Lung (tissue), 13 donors: ENCODE measurements around the gene MYT1. TPM values are rescaled to one million over a fixed set of nuclear protein-coding genes. Genes with fewer than 3 reads are reported as not detected.
"Not testable (repeated sequence)": the region's sequence is repeated elsewhere in the genome, so short reads cannot be mapped to it uniquely, and the experiment has no call there.

Experiments used
- ATAC-seq: fragments of 200-7000 bp; cut with Tn5 transposase; one replicate; pipeline ENCODE4 v1.9.1; 2020; ENCODE audit warnings: moderate number of reproducible peaks; ENCODE audit not compliant: insufficient read depth, low FRiP score
- DNase-seq, 3 donors: peaks; one replicate each; pipeline ENCODE4 v3.0.0-alpha.2; 2013 to 2017
- H3K27ac ChIP-seq, 2 donors: one replicate each; pipeline ENCODE4 v1.5.1; 2013; ENCODE audit warnings: mild to moderate bottlenecking in 2 of 2, moderate library complexity in 2 of 2, control low read depth in 1 of 2, inconsistent platforms in 1 of 2, low read depth in 1 of 2, low read length in 1 of 2
- H3K27me3 ChIP-seq, 3 donors: one replicate each; pipeline ENCODE4 v1.5.1; 2013; ENCODE audit warnings: low read length in 2 of 3; ENCODE audit not compliant: control insufficient read depth in 3 of 3, insufficient read depth in 3 of 3
- H3K36me3 ChIP-seq, 4 donors: one replicate each; pipeline ENCODE4 v1.5.1; 2013; ENCODE audit warnings: low read length in 4 of 4, mild to moderate bottlenecking in 1 of 4, moderate library complexity in 1 of 4; ENCODE audit not compliant: control insufficient read depth in 4 of 4, insufficient read depth in 4 of 4
- H3K4me1 ChIP-seq, 5 donors: one replicate each; pipeline ENCODE4 v1.5.1; 2013; ENCODE audit warnings: low read length in 5 of 5, mild to moderate bottlenecking in 2 of 5, moderate library complexity in 1 of 5; ENCODE audit not compliant: control insufficient read depth in 5 of 5, insufficient read depth in 5 of 5
- H3K4me3 ChIP-seq: one replicate; pipeline ENCODE4 v1.5.1; 2013; ENCODE audit warnings: mild to moderate bottlenecking, control low read depth, moderate library complexity
- H3K9ac ChIP-seq, 2 donors: one replicate each; pipeline ENCODE4 v1.5.1; 2013; ENCODE audit warnings: low read length in 2 of 2, control low read depth in 1 of 2; ENCODE audit not compliant: insufficient read depth in 1 of 2
- H3K9me3 ChIP-seq, 4 donors: one replicate each; pipeline ENCODE4 v1.5.1; 2013; ENCODE audit warnings: low read length in 3 of 4, mild to moderate bottlenecking in 1 of 4, moderate library complexity in 1 of 4; ENCODE audit not compliant: control insufficient read depth in 4 of 4, insufficient read depth in 3 of 4
- CTCF ChIP-seq: IDR thresholded peaks from 2 replicates; pipeline ENCODE4 v1.5.1; 2012; ENCODE audit warnings: mild to moderate bottlenecking; ENCODE audit errors: control extremely low read depth, extremely low read depth
- WGBS, 2 donors: extraction: QIAGEN DNeasy Blood & Tissue Kit; methylation state at CpG; one replicate each; pipeline ENCODE4 v1.1.7; 2013; 5-methylcytosine and 5-hydroxymethylcytosine counted together
- polyA plus RNA-seq, 2 donors: library from polyadenylated mRNA; stranded (reverse); fragments of 200-250 nt; gene quantifications; one replicate each; pipeline ENCODE4 v1.2.1, GENCODE V29; 2013
- small RNA-seq: library from RNA; depleted of rRNA; stranded (forward); fragments of <200 nt; gene quantifications from one replicate; pipeline ENCODE3, GENCODE V24; 2014; ENCODE audit warnings: low replicate concordance
- total RNA-seq, 2 donors: library from RNA; depleted of rRNA in 1 of 2; stranded (reverse); fragments of >200 nt in 1 of 2; gene quantifications; one replicate each; pipeline ENCODE4 v1.2.1, GENCODE V29; 2014 to 2021
- donor health status: control.
- donor health status: control.
- donor health status: Bipolar disorder and iron deficiency.
- donor health status: healthy.
- donor health status: DM: yes; HTN: yes; CAD: no.

MYT1 gene
- total and polyA plus RNA-seq, 4 donors: 0.03 to 0.40 (median 0.10) TPM; not detected in 1

GRCh38 chr20:64285579-64286446, 121.6 kb downstream of the MYT1 start:
- not testable (repeated sequence) for H3K27me3 ChIP-seq, H3K4me3 ChIP-seq, H3K27ac ChIP-seq, H3K36me3 ChIP-seq, H3K4me1 ChIP-seq, H3K9ac ChIP-seq, ATAC-seq, H3K9me3 ChIP-seq
- DNase-seq: peak in 2 of 3 donors; percentile 11 to 34
- peak; percentile 1 for TF ChIP-seq CTCF
- WGBS, 2 donors: 84 to 86% methylated on average over 37 to 46 of the region's 46 CpGs

DNA sequence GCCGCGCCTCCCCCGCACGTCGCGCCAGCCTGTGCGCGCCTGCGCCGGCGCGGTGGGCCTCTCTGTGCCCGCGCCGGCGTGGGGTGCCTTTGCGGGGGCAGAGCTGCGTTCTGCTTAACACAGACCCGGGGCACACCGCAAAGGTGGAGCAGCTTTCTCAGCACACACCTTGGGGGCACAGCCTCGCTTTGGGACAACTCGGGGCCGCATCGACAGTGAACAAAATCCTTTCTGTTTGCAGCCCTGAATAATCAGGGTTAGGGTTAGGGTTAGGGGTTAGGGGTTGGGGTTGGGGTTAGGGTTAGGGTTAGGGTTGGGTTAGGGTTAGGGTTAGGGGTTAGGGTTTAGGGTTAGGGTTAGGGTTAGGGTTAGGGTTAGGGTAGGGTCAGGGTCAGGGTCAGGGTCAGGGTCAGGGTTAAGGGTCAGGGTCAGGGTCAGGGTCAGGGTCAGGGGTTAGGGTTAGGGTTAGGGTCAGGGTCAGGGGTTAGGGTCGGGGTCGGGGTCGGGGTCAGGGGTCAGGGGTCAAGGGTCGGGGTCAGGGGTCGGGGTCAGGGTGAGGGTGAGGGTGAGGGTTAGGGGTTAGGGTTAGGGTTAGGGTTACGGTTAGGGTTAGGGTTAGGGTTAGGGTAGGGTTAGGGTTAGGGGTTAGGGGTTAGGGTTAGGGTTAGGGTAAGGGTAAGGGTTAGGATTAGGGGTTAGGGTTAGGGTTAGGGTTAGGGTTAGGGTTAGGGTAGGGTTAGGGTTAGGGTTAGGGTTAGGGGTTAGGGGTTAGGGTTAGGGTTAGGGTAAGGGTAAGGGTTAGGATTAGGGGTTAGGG, 122.4 kb downstream of the MYT1 start:
- H3K36me3 ChIP-seq, H3K27ac ChIP-seq, H3K9ac ChIP-seq, ATAC-seq, H3K9me3 ChIP-seq, H3K4me1 ChIP-seq, H3K27me3 ChIP-seq, H3K4me3 ChIP-seq: not testable (repeated sequence)
- WGBS, 2 donors: 93 to 96% methylated on average over 26 to 30 of the region's 30 CpGs
- peak in 1 of 3 donors; percentile 17 for DNase-seq

GRCh38 chr20:64287264-64287590, 123.0 kb downstream of the MYT1 start:
- H3K9me3 ChIP-seq, ATAC-seq, H3K27ac ChIP-seq, H3K4me1 ChIP-seq, H3K4me3 ChIP-seq, DNase-seq, H3K9ac ChIP-seq, H3K27me3 ChIP-seq, H3K36me3 ChIP-seq: not testable (repeated sequence)
- 95 to 100% methylated on average over 3 of the region's 3 CpGs for WGBS, 2 donors

Small RNA genes within 50 kb of the gene (small RNA-seq; reads per million reads assigned to genes)
- not detected for gene AL137028.2

Other genes starting within 250 kb of the MYT1 start
- 10 to 100 TPM; 33.6 to 42.7 TPM for gene UCKL1, start 208.0 kb upstream of the MYT1 start, total RNA-seq
- gene UCKL1, start 208.0 kb upstream of the MYT1 start, polyA plus RNA-seq: 10 to 100 TPM; 34.8 to 37.5 TPM
- 10 to 100 TPM; 10.7 to 18.9 TPM for gene ZNF512B, start 194.5 kb upstream of the MYT1 start, total RNA-seq
- gene ZNF512B, start 194.5 kb upstream of the MYT1 start, polyA plus RNA-seq: 10 to 100 TPM in 1 of 2 donors, 1 to 10 TPM in 1; 8.7 to 13.0 TPM
- gene SAMD10, start 184.8 kb upstream of the MYT1 start, total RNA-seq: 1 to 10 TPM; 2.3 to 6.4 TPM
- gene SAMD10, start 184.8 kb upstream of the MYT1 start, polyA plus RNA-seq: 1 to 10 TPM; 4.7 to 6.8 TPM
- 10 to 100 TPM; 61.2 to 65.0 TPM for gene PRPF6, start 183.3 kb upstream of the MYT1 start, total RNA-seq
- gene PRPF6, start 183.3 kb upstream of the MYT1 start, polyA plus RNA-seq: 10 to 100 TPM; 43.6 to 47.1 TPM
- 1 to 10 TPM; 1.3 to 2.0 TPM for gene C20orf204, start 128.3 kb upstream of the MYT1 start, total RNA-seq
- gene C20orf204, start 128.3 kb upstream of the MYT1 start, polyA plus RNA-seq: under 1 TPM; 0.50 to 0.63 TPM
- gene SOX18, start 114.8 kb upstream of the MYT1 start, total RNA-seq: 10 to 100 TPM; 12.1 to 52.2 TPM
- 10 to 100 TPM; 26.9 to 31.7 TPM for gene SOX18, start 114.8 kb upstream of the MYT1 start, polyA plus RNA-seq
- gene TCEA2, start 101.3 kb upstream of the MYT1 start, total RNA-seq: 10 to 100 TPM; 28.5 to 32.8 TPM
- gene TCEA2, start 101.3 kb upstream of the MYT1 start, polyA plus RNA-seq: 10 to 100 TPM; 18.3 to 32.9 TPM
- gene RGS19, start 84.9 kb upstream of the MYT1 start, total RNA-seq: 10 to 100 TPM; 15.1 to 50.7 TPM
- gene RGS19, start 84.9 kb upstream of the MYT1 start, polyA plus RNA-seq: 10 to 100 TPM; 19.5 to 99.0 TPM
- gene OPRL1, start 84.4 kb upstream of the MYT1 start, total RNA-seq: 1 to 10 TPM; 1.6 to 2.5 TPM
- gene OPRL1, start 84.4 kb upstream of the MYT1 start, polyA plus RNA-seq: 1 to 10 TPM in 1 of 2 donors, under 1 TPM in 1; 0.45 to 3.1 TPM
- under 1 TPM; 0.51 to 0.64 TPM for gene LKAAEAR1, start 80.1 kb upstream of the MYT1 start, total RNA-seq
- gene LKAAEAR1, start 80.1 kb upstream of the MYT1 start, polyA plus RNA-seq: 1 to 10 TPM in 1 of 2 donors, under 1 TPM in 1; 0.65 to 2.3 TPM
- not detected for gene NPBWR2, start 56.9 kb upstream of the MYT1 start, total RNA-seq
- not detected for gene NPBWR2, start 56.9 kb upstream of the MYT1 start, polyA plus RNA-seq
- gene PCMTD2, start 91.3 kb downstream of the MYT1 start, total RNA-seq: 100 to 1,000 TPM in 1 of 2 donors, 10 to 100 TPM in 1; 27.5 to 123 TPM
- 10 to 100 TPM; 16.5 to 22.9 TPM for gene PCMTD2, start 91.3 kb downstream of the MYT1 start, polyA plus RNA-seq